Esophagus (tissue), 2 donors: ENCODE data around the gene COA8. TPM values are rescaled to one million over a fixed set of nuclear protein-coding genes. Genes with fewer than 3 reads are reported as not detected.

Source experiments
- H3K27ac ChIP-seq, 2 donors: one replicate each; pipeline ENCODE4 v1.5.1; 2013; ENCODE audit warnings: low read depth in 2 of 2, mild to moderate bottlenecking in 2 of 2, inconsistent platforms in 1 of 2, low read length in 1 of 2, moderate library complexity in 1 of 2
- H3K27me3 ChIP-seq, 2 donors: one replicate each; pipeline ENCODE4 v1.6.1; 2013; ENCODE audit warnings: low read length in 2 of 2, control low read depth in 1 of 2, mild to moderate bottlenecking in 1 of 2; ENCODE audit not compliant: insufficient read depth in 2 of 2, control insufficient read depth in 1 of 2
- H3K36me3 ChIP-seq, 2 donors: one replicate each; pipeline ENCODE4 v1.6.1; 2013; ENCODE audit warnings: low read length in 1 of 2; ENCODE audit not compliant: control insufficient read depth in 2 of 2, insufficient read depth in 2 of 2
- H3K4me1 ChIP-seq, 2 donors: one replicate each; pipeline ENCODE4 v1.6.1; 2013; ENCODE audit warnings: low read length in 1 of 2; ENCODE audit not compliant: control insufficient read depth in 2 of 2, insufficient read depth in 2 of 2
- H3K4me3 ChIP-seq, 2 donors: one replicate each; pipeline ENCODE4 v1.5.1; 2013; ENCODE audit warnings: low read length in 2 of 2, mild to moderate bottlenecking in 2 of 2, low read depth in 1 of 2, moderate library complexity in 1 of 2
- H3K9me3 ChIP-seq, 2 donors: one replicate each; pipeline ENCODE4 v1.6.1; 2013; ENCODE audit warnings: mild to moderate bottlenecking in 2 of 2, low read depth in 1 of 2, low read length in 1 of 2, moderate library complexity in 1 of 2; ENCODE audit not compliant: control insufficient read depth in 2 of 2, insufficient read depth in 1 of 2
- WGBS, 2 donors: extraction: QIAGEN DNeasy Blood & Tissue Kit; methylation state at CpG; one replicate each; pipeline ENCODE4 v1.1.7; 2013; 5-methylcytosine and 5-hydroxymethylcytosine counted together
- polyA plus RNA-seq, 2 donors: library from polyadenylated mRNA; stranded (reverse); fragments of 200-250 nt; gene quantifications; one replicate each; pipeline ENCODE4 v1.2.3, GENCODE V29; 2013
- donor health status: healthy with polysubstance abuse.
- donor health status: Bipolar disorder and iron deficiency.

The COA8 gene
- polyA plus RNA-seq, 2 donors: 35.1 to 39.3 TPM

- WGBS, 2 donors: 43 to 61% methylated on average over 24 to 35 of the region's 35 CpGs
- H3K27ac ChIP-seq: no peak overlapping the region
- H3K36me3 ChIP-seq: no peaks in the 10 kb centered on the region
- H3K4me3 ChIP-seq: no peak overlapping the region
- H3K4me1 ChIP-seq: peaks cover 33 to 48% of the 10 kb centered on the region in 2 donors
- no peaks in the 10 kb centered on the region for H3K9me3 ChIP-seq
- no peaks in the 10 kb centered on the region for H3K27me3 ChIP-seq
Measured at GRCh38 chr14:103544388-103545218, 18.2 kb upstream of the COA8 start.

- Histone ChIP-seq H3K4me3 (no peak overlapping the region), H3K36me3 (no peaks in the 10 kb centered on the region), H3K9me3 (no peaks in the 10 kb centered on the region), H3K4me1 (peaks cover 33 to 53% of the 10 kb centered on the region in 2 donors), H3K27ac (no peak overlapping the region), H3K27me3 (no peaks in the 10 kb centered on the region)
- WGBS, 2 donors: 90 to 92% methylated on average over 27 to 29 of the region's 29 CpGs
Measured at GRCh38 chr14:103545219-103545914, 17.4 kb upstream of the COA8 start.

GRCh38 chr14:103545915-103546651 is 16.7 kb upstream of the COA8 start:
- H3K9me3 ChIP-seq: no peaks in the 10 kb centered on the region
- no peaks in the 10 kb centered on the region for H3K27me3 ChIP-seq
- WGBS, 2 donors: 71 to 72% methylated on average over 23 to 27 of the region's 27 CpGs
- H3K4me1 ChIP-seq: peaks cover 31 to 53% of the 10 kb centered on the region in 2 donors
- no peaks in the 10 kb centered on the region for H3K36me3 ChIP-seq
- H3K27ac ChIP-seq: no peak overlapping the region
- no peak overlapping the region for H3K4me3 ChIP-seq

- no peak overlapping the region for H3K27ac ChIP-seq
- peaks cover 25 to 53% of the 10 kb centered on the region in 2 donors for H3K4me1 ChIP-seq
- WGBS, 2 donors: 23 to 24% methylated on average over 21 of the region's 21 CpGs
- no peak overlapping the region for H3K4me3 ChIP-seq
- no peaks in the 10 kb centered on the region for H3K27me3 ChIP-seq
- H3K36me3 ChIP-seq: peaks cover 0 to 3% of the 10 kb centered on the region in 2 donors
- no peaks in the 10 kb centered on the region for H3K9me3 ChIP-seq
Measured at GRCh38 chr14:103546652-103547454, 15.9 kb upstream of the COA8 start.

GRCh38 chr14:103547455-103547940 is 15.3 kb upstream of the COA8 start:
- H3K27me3 ChIP-seq: no peaks in the 10 kb centered on the region
- H3K4me3 ChIP-seq: no peak overlapping the region
- WGBS, 2 donors: 86 to 88% methylated on average over 11 of the region's 11 CpGs
- no peaks in the 10 kb centered on the region for H3K9me3 ChIP-seq
- H3K36me3 ChIP-seq: peaks cover 0 to 3% of the 10 kb centered on the region in 2 donors
- no peak overlapping the region for H3K27ac ChIP-seq
- peaks cover 19 to 53% of the 10 kb centered on the region in 2 donors for H3K4me1 ChIP-seq

- 81 to 82% methylated on average over 18 of the region's 18 CpGs for WGBS, 2 donors
- Histone ChIP-seq H3K4me3 (no peak overlapping the region), H3K9me3 (no peaks in the 10 kb centered on the region), H3K4me1 (peaks cover 14 to 54% of the 10 kb centered on the region in 2 donors), H3K36me3 (peaks cover 0 to 3% of the 10 kb centered on the region in 2 donors), H3K27me3 (no peaks in the 10 kb centered on the region), H3K27ac (peak overlapping the region in 1 of 2 donors; percentile 14)
Measured at GRCh38 chr14:103547941-103548462, 14.8 kb upstream of the COA8 start.

- Histone ChIP-seq H3K36me3 (peaks cover 0 to 3% of the 10 kb centered on the region in 2 donors), H3K9me3 (no peaks in the 10 kb centered on the region), H3K4me3 (no peak overlapping the region), H3K27me3 (no peaks in the 10 kb centered on the region), H3K4me1 (peaks cover 12 to 50% of the 10 kb centered on the region in 2 donors), H3K27ac (peak overlapping the region in 1 of 2 donors; percentile 62)
- 59 to 72% methylated on average over 27 of the region's 27 CpGs for WGBS, 2 donors
Measured at GRCh38 chr14:103548463-103549351, 14.1 kb upstream of the COA8 start.
